Fibroblast of lung (primary cell): ENCODE data around the gene RGN. TPM values are rescaled to one million over a fixed set of nuclear protein-coding genes. Genes with fewer than 3 reads are reported as not detected.

ENCODE experiments used
- DNase-seq, 2 donors: peaks; one replicate each; pipeline versions ENCODE4 v3.0.0 to v3.0.0-alpha.2; 2010; ENCODE audit warnings: low read depth in 2 of 2
- H2AFZ ChIP-seq: 2 replicates; pipeline ENCODE4 v1.5.1; 2012; ENCODE audit warnings: low read length, control low read depth, inconsistent platforms
- H3K27ac ChIP-seq: 2 replicates; pipeline ENCODE4 v1.5.1; 2011; ENCODE audit warnings: low read length, control low read depth; ENCODE audit not compliant: insufficient read depth
- H3K27me3 ChIP-seq: 2 replicates; pipeline ENCODE4 v1.5.1; 2011; ENCODE audit warnings: mild to moderate bottlenecking, low read length; ENCODE audit not compliant: control insufficient read depth, insufficient read depth
- H3K36me3 ChIP-seq: 2 replicates; pipeline ENCODE4 v1.5.1; 2011; ENCODE audit warnings: low read length; ENCODE audit not compliant: control insufficient read depth, insufficient read depth
- H3K4me1 ChIP-seq: 2 replicates; pipeline ENCODE4 v1.5.1; 2011; ENCODE audit warnings: low read length; ENCODE audit not compliant: control insufficient read depth, insufficient read depth; ENCODE audit errors: extremely low read depth
- H3K4me2 ChIP-seq: 2 replicates; pipeline ENCODE4 v1.5.1; 2011; ENCODE audit warnings: low read length, control low read depth; ENCODE audit not compliant: insufficient read depth; ENCODE audit errors: extremely low read depth
- H3K4me3 ChIP-seq, 4 experiments: fragments of 200-600 bp in 1 of 4; sonication (generic) in 1 of 4; replicated peaks in 1 of 4; 2 replicates each; pipeline ENCODE4 v1.5.1; 2011 to 2016; ENCODE audit warnings: low read length in 4 of 4, low read depth in 3 of 4, mild to moderate bottlenecking in 3 of 4, control low read depth in 2 of 4, inconsistent platforms in 1 of 4, mixed read lengths in 1 of 4; ENCODE audit not compliant: insufficient read depth in 1 of 4; ENCODE audit errors: control extremely low read depth in 1 of 4
- H3K79me2 ChIP-seq: 2 replicates; pipeline ENCODE4 v1.5.1; 2012; ENCODE audit warnings: mild to moderate bottlenecking, low read length, inconsistent platforms; ENCODE audit not compliant: control insufficient read depth, insufficient read depth
- H3K9ac ChIP-seq: 2 replicates; pipeline ENCODE4 v1.5.1; 2011; ENCODE audit warnings: mild to moderate bottlenecking, low read length, control low read depth; ENCODE audit not compliant: insufficient read depth
- H3K9me3 ChIP-seq: 2 replicates; pipeline ENCODE4 v1.5.1; 2012; ENCODE audit warnings: low read depth, low read length; ENCODE audit not compliant: control insufficient read depth, insufficient read depth
- H4K20me1 ChIP-seq: 2 replicates; pipeline ENCODE4 v1.5.1; 2011; ENCODE audit warnings: low read length; ENCODE audit not compliant: control insufficient read depth, insufficient read depth; ENCODE audit errors: extremely low read depth
- EZH2 ChIP-seq: IDR thresholded peaks from 2 replicates; pipeline ENCODE4 v1.5.1; 2012; ENCODE audit warnings: low read length, control low read depth, mild to moderate bottlenecking; ENCODE audit errors: missing control alignments
- polyA plus RNA-seq, 2 donors: library from polyadenylated mRNA; depleted of rRNA in 1 of 2; stranded (reverse) in 1 of 2; unstranded in 1 of 2; fragments of >200 nt; gene quantifications; 2 replicates each; pipeline ENCODE4 v1.2.1, GENCODE V29; 2011 to 2012; ENCODE audit warnings: missing spikeins in 1 of 2
- total RNA-seq: library from RNA; depleted of rRNA; stranded (reverse); fragments of >200 nt; gene quantifications from 2 replicates; pipeline ENCODE4 v1.2.1, GENCODE V29; 2014
- TF ChIP-seq, protein P1 (sequence below), 2 donors: IDR thresholded peaks in 1 of 2; conservative IDR thresholded peaks in 1 of 2; 1 replicate in 1 of 2; 2 replicates in 1 of 2; pipeline ENCODE4 v1.5.1; 2011 to 2012; ENCODE audit warnings: low read length in 2 of 2, control low read depth in 1 of 2, inconsistent platforms in 1 of 2, low read depth in 1 of 2, mild to moderate bottlenecking in 1 of 2

The RGN gene
- total and polyA plus RNA-seq, 2 donors (not counting 1 experiment from before 2014, with no cell fraction given), result 7.4 to 23.8 TPM

DNA sequence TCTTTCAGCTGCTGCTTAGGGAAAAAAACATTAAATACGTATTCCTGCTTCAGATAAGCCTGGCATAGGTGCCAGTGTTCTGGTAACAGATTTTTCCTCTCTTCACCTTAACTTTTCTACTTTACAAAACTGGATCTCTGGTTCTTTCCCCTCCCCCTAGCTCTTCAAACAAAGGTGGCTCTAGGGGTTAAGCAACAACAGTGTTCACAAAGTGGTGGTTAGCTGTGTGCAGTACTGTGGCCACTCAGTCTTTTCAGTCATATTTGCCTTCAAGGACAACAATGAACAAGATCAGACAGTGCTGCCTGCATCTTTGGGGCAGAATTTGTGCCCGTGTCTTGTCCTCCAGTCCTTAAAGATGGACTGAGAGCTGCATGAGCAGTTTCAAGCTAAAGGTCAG, 15.1 kb upstream of the RGN start:
- no peak overlapping the region for H3K4me2 ChIP-seq
- H2AFZ ChIP-seq, result no peak overlapping the region
- H3K9ac ChIP-seq, result no peak overlapping the region
- no peaks in the 10 kb centered on the region for H3K9me3 ChIP-seq
- H3K36me3 ChIP-seq, result no peaks in the 10 kb centered on the region
- no peak overlapping the region for H3K4me3 ChIP-seq
- no peak overlapping the region for H3K27ac ChIP-seq
- no peaks in the 10 kb centered on the region for H3K79me2 ChIP-seq
- no peaks in the 10 kb centered on the region for H4K20me1 ChIP-seq
- H3K27me3 ChIP-seq, result no peaks in the 10 kb centered on the region
- TF ChIP-seq, protein P1, sequence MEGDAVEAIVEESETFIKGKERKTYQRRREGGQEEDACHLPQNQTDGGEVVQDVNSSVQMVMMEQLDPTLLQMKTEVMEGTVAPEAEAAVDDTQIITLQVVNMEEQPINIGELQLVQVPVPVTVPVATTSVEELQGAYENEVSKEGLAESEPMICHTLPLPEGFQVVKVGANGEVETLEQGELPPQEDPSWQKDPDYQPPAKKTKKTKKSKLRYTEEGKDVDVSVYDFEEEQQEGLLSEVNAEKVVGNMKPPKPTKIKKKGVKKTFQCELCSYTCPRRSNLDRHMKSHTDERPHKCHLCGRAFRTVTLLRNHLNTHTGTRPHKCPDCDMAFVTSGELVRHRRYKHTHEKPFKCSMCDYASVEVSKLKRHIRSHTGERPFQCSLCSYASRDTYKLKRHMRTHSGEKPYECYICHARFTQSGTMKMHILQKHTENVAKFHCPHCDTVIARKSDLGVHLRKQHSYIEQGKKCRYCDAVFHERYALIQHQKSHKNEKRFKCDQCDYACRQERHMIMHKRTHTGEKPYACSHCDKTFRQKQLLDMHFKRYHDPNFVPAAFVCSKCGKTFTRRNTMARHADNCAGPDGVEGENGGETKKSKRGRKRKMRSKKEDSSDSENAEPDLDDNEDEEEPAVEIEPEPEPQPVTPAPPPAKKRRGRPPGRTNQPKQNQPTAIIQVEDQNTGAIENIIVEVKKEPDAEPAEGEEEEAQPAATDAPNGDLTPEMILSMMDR (conservative IDR thresholded peaks at IDR 0.05 in 1 of 2, IDR thresholded peaks at IDR 0.05 in 1 of 2; ENCODE audit: low read depth in 1 of 2, low read length in 2 of 2), result no peak
- TF ChIP-seq EZH2, result no peak
- H3K4me1 ChIP-seq, result no peaks in the 10 kb centered on the region
- DNase-seq, result no peak

DNA sequence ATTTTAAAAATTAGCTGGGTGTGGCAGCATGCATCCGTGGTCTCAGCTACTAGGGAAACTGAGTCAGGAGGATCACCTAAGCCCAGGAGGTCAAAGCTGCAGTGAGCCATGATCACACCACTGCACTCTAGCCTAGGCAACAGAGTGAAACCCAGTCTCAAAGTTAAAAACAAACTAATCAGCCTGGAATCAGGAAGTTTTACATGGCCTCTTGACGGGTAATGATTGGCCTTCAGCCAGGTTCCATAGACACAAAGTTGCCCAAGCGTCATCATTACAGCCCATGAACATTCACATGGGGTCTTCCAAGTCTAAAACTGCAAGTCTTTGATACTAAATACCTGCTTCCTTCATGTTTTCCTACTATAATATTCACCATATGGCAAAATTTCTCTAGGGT, 10.0 kb upstream of the RGN start:
- Histone ChIP-seq H3K4me1 (no peaks in the 10 kb centered on the region), H3K36me3 (no peaks in the 10 kb centered on the region), H3K79me2 (no peaks in the 10 kb centered on the region), H4K20me1 (no peaks in the 10 kb centered on the region), H3K9me3 (no peaks in the 10 kb centered on the region), H3K27ac (no peak overlapping the region), H2AFZ (no peak overlapping the region), H3K4me3 (no peak overlapping the region), H3K27me3 (no peaks in the 10 kb centered on the region), H3K9ac (no peak overlapping the region), H3K4me2 (no peak overlapping the region)
- no peak for TF ChIP-seq EZH2
- TF ChIP-seq, protein P1 (conservative IDR thresholded peaks at IDR 0.05 in 1 of 2, IDR thresholded peaks at IDR 0.05 in 1 of 2; ENCODE audit: low read depth in 1 of 2, low read length in 2 of 2), result no peak
- DNase-seq, result no peak

GRCh38 chrX:47068720-47069119, 9.5 kb upstream of the RGN start:
- H3K9me3 ChIP-seq, result no peaks in the 10 kb centered on the region
- no peak overlapping the region for H2AFZ ChIP-seq
- H3K36me3 ChIP-seq, result no peaks in the 10 kb centered on the region
- H3K79me2 ChIP-seq, result no peaks in the 10 kb centered on the region
- no peak overlapping the region for H3K9ac ChIP-seq
- no peak for DNase-seq
- H3K27me3 ChIP-seq, result no peaks in the 10 kb centered on the region
- H3K4me1 ChIP-seq, result no peaks in the 10 kb centered on the region
- H3K4me2 ChIP-seq, result no peak overlapping the region
- H3K4me3 ChIP-seq, result no peak overlapping the region
- H3K27ac ChIP-seq, result no peak overlapping the region
- no peaks in the 10 kb centered on the region for H4K20me1 ChIP-seq
- TF ChIP-seq EZH2, result no peak
- TF ChIP-seq, protein P1 (conservative IDR thresholded peaks at IDR 0.05 in 1 of 2, IDR thresholded peaks at IDR 0.05 in 1 of 2; ENCODE audit: low read depth in 1 of 2, low read length in 2 of 2), result no peak
